HG03342 (cell line): ENCODE measurements around the gene PATL2.
"Not testable (repeated sequence)": the region's sequence is repeated elsewhere in the genome, so short reads cannot be mapped to it uniquely, and the experiment has no call there.

Experiments used
- ATAC-seq: cut with Tn5 transposase; IDR thresholded peaks from one replicate; pipeline ENCODE4 v1.9.1; 2021; ENCODE audit warnings: mild to moderate bottlenecking, moderate library complexity; ENCODE audit not compliant: unreplicated experiment

The PATL2 gene

GRCh38 chr15:44656298-44656697 lies 54.8 kb downstream of the PATL2 start:
- ATAC-seq: no peak

DNA sequence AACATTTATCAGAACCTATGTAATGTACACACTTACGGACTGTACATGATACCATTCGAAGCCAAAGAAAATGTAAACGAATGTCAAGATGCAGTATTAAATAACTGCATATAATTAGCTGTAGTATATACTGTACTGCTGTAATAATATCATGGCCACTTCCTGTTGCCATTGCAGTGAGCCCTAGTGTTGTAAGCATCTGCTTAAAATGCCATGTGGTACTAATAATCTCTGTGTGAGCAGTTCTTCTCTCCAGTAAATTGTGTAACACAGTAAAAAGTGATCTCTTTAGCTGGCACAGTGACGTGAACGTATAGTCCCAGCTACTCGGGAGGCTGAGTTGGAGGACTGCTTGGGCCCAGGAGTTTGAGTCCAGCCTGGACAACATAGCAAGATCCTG lies 56.3 kb downstream of the PATL2 start:
- ATAC-seq: no peak

DNA sequence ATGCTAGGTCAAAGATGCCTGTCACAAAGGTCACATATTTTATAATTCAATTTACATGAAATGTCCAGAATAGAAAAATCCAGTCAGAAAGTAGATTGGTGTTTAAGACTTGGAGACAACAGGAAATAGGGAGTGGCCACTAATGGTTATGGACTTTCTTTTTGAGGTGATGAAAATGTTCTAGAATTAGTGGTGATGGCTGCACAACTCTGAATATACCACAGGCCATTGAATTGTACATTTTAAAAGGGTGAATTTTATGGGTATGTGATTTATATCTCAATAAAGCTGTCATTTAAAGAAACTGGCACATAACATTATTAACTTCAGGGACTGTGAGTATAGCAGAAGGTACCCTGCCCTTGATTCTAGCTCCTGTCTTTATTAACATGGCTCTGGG lies 63.5 kb downstream of the PATL2 start:
- ATAC-seq: no peak

GRCh38 chr15:44647036-44647435 lies 64.1 kb downstream of the PATL2 start:
- ATAC-seq: no peak

DNA sequence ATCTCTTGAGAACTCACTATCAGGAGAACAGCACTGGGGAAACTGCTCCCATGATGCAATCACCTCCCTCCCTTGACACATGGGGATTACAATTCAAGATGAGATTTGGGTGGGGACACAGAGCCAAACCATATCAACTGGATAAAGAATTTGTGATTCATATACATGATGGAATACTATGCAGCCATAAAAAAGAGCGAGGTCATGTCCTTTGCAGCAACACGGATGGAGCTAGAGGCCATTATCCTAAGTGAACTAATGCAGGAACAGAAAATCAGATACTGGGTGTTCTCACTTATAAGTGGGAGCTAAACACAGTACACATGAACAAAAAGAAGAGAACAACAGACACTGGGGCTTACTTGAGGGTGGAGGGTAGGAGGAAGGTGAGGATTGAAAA lies 64.7 kb downstream of the PATL2 start:
- ATAC-seq: no peak

- no peak for ATAC-seq
Measured at GRCh38 chr15:44641651-44642050, 69.5 kb downstream of the PATL2 start.

- no peak for ATAC-seq
Measured at GRCh38 chr15:44636976-44637375, 74.1 kb downstream of the PATL2 start.

- no peak for ATAC-seq
Measured at GRCh38 chr15:44633603-44634002, 77.5 kb downstream of the PATL2 start.

GRCh38 chr15:44625286-44625685 lies 85.8 kb downstream of the PATL2 start:
- not testable (repeated sequence) for ATAC-seq

GRCh38 chr15:44623178-44623577 lies 87.9 kb downstream of the PATL2 start:
- no peak for ATAC-seq

DNA sequence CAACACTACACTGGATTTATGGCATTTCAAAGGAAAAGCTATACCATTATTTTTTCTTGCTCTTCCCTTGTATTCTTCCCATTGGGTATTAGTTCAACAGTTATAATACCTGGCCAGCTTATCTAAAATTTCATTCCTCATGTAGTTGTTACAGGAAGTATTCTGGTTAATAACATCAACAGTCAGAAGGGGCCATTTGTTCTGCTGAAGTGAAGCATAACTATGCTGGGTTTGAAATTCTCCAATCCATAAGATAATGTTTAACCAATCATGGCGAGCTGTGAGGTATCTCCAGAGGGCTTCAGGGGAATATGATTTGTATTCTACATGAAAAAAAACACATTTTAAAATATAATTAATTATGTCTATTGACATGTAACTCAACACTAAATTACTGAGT lies 91.0 kb downstream of the PATL2 start:
- no peak for ATAC-seq

DNA sequence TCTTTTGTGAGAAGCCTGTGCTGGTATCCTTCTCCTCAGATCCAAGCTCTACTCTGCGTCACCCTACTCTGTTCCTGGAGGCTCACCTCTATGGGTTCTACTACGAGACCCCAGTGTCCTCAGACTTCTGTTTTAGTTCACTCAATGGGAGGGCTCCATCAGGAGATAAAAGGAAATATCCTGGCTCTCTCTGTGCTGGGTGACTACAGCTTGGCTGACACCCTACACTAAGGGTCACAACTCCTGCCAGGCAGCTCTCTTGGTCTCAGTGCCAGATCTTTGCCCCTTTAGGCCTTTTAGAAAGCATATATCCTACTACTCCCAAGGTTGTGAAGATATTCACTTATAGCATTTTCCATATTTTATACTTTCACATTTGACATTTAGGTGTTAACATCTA lies 94.1 kb downstream of the PATL2 start:
- ATAC-seq: no peak
